HepG2 (cell line): Measurements from ENCODE around the gene PPP1R12B. TPM values are rescaled to one million over a fixed set of nuclear protein-coding genes. Genes with fewer than 3 reads are reported as not detected.
"Not testable (repeated sequence)": the region's sequence is repeated elsewhere in the genome, so short reads cannot be mapped to it uniquely, and the experiment has no call there.

Experiments
- ATAC-seq: fragments of 200-7000 bp; cut with Tn5 transposase; 3 replicates; pipeline ENCODE4 v1.9.1; 2020; ENCODE audit warnings: mild to moderate bottlenecking, moderate library complexity
- BruUV-seq: library from RNA; stranded (reverse); fragments of 400-500 nt; replicated peaks from 2 replicates; lab custom pipeline; 2021; lab: Mats Ljungman, UMichigan
- CTCF ChIA-PET: fragments of 300-600 bp; formaldehyde crosslinking; extraction: SDS; loops from one replicate; lab custom pipeline; 2021; ENCODE audit warnings: low total read pairs, inconsistent platforms, low intra/inter-chr PET ratio; lab: Yijun Ruan, JAX
- POLR2A ChIA-PET: fragments of 350-600 bp; sonication (Branson Sonifier 250); formaldehyde crosslinking; loops from one replicate; lab custom pipeline; 2020; ENCODE audit warnings: antibody characterized with exemption, inconsistent platforms; lab: Yijun Ruan, JAX
- DNase-seq: peaks from one replicate; pipeline ENCODE4 v3.0.0-alpha.2; 2015; ENCODE audit warnings: low spot score
- FAIRE-seq: peaks from 3 replicates; lab custom pipeline; 2011; peaks lifted over from hg19 to GRCh38; lab: Jason Lieb, UNC
- H2AFZ ChIP-seq: one replicate; pipeline ENCODE4 v1.6.1; 2011; ENCODE audit warnings: low read length, inconsistent platforms
- H3K27ac ChIP-seq: fragments of 300-600 bp; 3 replicates; pipeline ENCODE4 v1.8.0; 2011; ENCODE audit warnings: mixed run types, mild to moderate bottlenecking, mixed read lengths, low read length, inconsistent platforms; ENCODE audit not compliant: insufficient read depth; ENCODE audit errors: extremely low read length
- H3K27me3 ChIP-seq, 2 experiments: fragments of 200-600 bp in 1 of 2; 2 replicates in 1 of 2; 3 replicates in 1 of 2; pipeline versions ENCODE4 v1.6.0 to v1.8.0; 2011; ENCODE audit warnings: low read length in 2 of 2, mild to moderate bottlenecking in 2 of 2, moderate library complexity in 2 of 2, inconsistent platforms in 1 of 2; ENCODE audit not compliant: insufficient read depth in 2 of 2, control insufficient read depth in 1 of 2
- H3K36me3 ChIP-seq, 2 experiments: fragments of 200-600 bp in 1 of 2; replicated peaks in 1 of 2; 2 replicates in 1 of 2; 3 replicates in 1 of 2; pipeline versions ENCODE4 v1.5.1 to v1.8.0; 2011; ENCODE audit warnings: low read length in 2 of 2, inconsistent platforms in 1 of 2; ENCODE audit not compliant: insufficient read depth in 2 of 2, control insufficient read depth in 1 of 2
- H3K4me1 ChIP-seq: 2 replicates; pipeline ENCODE4 v1.5.1; 2012; ENCODE audit warnings: low read length, inconsistent platforms; ENCODE audit not compliant: insufficient read depth
- H3K4me2 ChIP-seq: 2 replicates; pipeline ENCODE4 v1.6.0; 2011; ENCODE audit warnings: low read depth, low read length, inconsistent platforms
- H3K4me3 ChIP-seq, 3 experiments: fragments of 200-600 bp in 1 of 3; sonication (generic), shearing (Covaris generic) in 1 of 3; replicated peaks in 1 of 3; 2 replicates each; pipeline ENCODE4 v1.5.1; 2011 to 2016; ENCODE audit warnings: low read length in 3 of 3, inconsistent platforms in 2 of 3, low read depth in 2 of 3, mild to moderate bottlenecking in 2 of 3, control low read depth in 1 of 3, mixed read lengths in 1 of 3; ENCODE audit not compliant: insufficient read depth in 1 of 3
- H3K79me2 ChIP-seq: one replicate; pipeline ENCODE4 v1.6.1; 2011; ENCODE audit warnings: low read length, inconsistent platforms; ENCODE audit not compliant: insufficient read depth
- H3K9ac ChIP-seq: 2 replicates; pipeline ENCODE4 v1.6.0; 2011; ENCODE audit warnings: mild to moderate bottlenecking, low read depth, low read length, inconsistent platforms; ENCODE audit not compliant: insufficient read depth
- H3K9me3 ChIP-seq: 2 replicates; pipeline ENCODE4 v1.5.1; 2012; ENCODE audit warnings: mild to moderate bottlenecking, low read length
- H4K20me1 ChIP-seq: 2 replicates; pipeline ENCODE4 v1.6.0; 2011; ENCODE audit warnings: inconsistent platforms, mild to moderate bottlenecking, low read length, moderate library complexity; ENCODE audit not compliant: insufficient read depth
- DMTF1 ChIP-seq: sonication (generic); formaldehyde crosslinking; IDR thresholded peaks from 2 replicates; pipeline ENCODE4 v1.4.0; 2020; ENCODE audit warnings: mild to moderate bottlenecking, missing genetic modification reagents
- HOXD1 ChIP-seq: sonication (generic); formaldehyde crosslinking; IDR thresholded peaks from 2 replicates; pipeline ENCODE4 v1.5.0; 2020; ENCODE audit warnings: missing genetic modification reagents
- KLF13 ChIP-seq: sonication (generic); formaldehyde crosslinking; IDR thresholded peaks from 2 replicates; pipeline ENCODE4 v1.4.0; 2020; ENCODE audit warnings: mild to moderate bottlenecking, missing genetic modification reagents
- KLF16 ChIP-seq, 2 experiments: sonication (generic) in 1 of 2; formaldehyde crosslinking in 1 of 2; IDR thresholded peaks; 2 replicates each; pipeline versions ENCODE4 v1.6.1 to v1.8.0; 2016 to 2023; ENCODE audit warnings: missing genetic modification reagents in 2 of 2, missing compliant biosample characterization in 1 of 2
- NFIB ChIP-seq: sonication (generic); formaldehyde crosslinking; IDR thresholded peaks from 2 replicates; pipeline ENCODE4 v1.9.0; 2021; ENCODE audit warnings: missing genetic modification reagents, mild to moderate bottlenecking, borderline replicate concordance
- PBX2 ChIP-seq: IDR thresholded peaks from 2 replicates; pipeline ENCODE4 v1.6.1; 2016; ENCODE audit warnings: control low read depth
- POLR2G ChIP-seq: fragments of 200-400 bp; formaldehyde crosslinking; IDR thresholded peaks from 2 replicates; pipeline ENCODE4 v1.6.1; 2018; ENCODE audit warnings: mild to moderate bottlenecking, low read depth, low read length, moderate library complexity
- RARA ChIP-seq: IDR thresholded peaks from 2 replicates; pipeline ENCODE4 v1.6.1; 2016; ENCODE audit warnings: missing genetic modification reagents, missing compliant biosample characterization
- SNAI1 ChIP-seq: sonication (generic); formaldehyde crosslinking; IDR thresholded peaks from 2 replicates; pipeline ENCODE4 v1.5.0; 2020; ENCODE audit warnings: mild to moderate bottlenecking, missing genetic modification reagents, borderline replicate concordance
- TRIM24 ChIP-seq: sonication (generic); formaldehyde crosslinking; IDR thresholded peaks from 2 replicates; pipeline ENCODE4 v1.8.0; 2022; ENCODE audit warnings: mild to moderate bottlenecking, missing genetic modification reagents
- U2AF1 ChIP-seq: fragments of 200-400 bp; formaldehyde crosslinking; optimal IDR thresholded peaks from 2 replicates; pipeline ENCODE3; 2017; ENCODE audit warnings: mild to moderate bottlenecking, low read depth, low read length
- ZNF101 ChIP-seq: sonication (generic); formaldehyde crosslinking; IDR thresholded peaks from 2 replicates; pipeline ENCODE4 v1.4.0; 2020; ENCODE audit warnings: mild to moderate bottlenecking, low read depth, missing genetic modification reagents, borderline replicate concordance
- ZNF225 ChIP-seq: sonication (generic); formaldehyde crosslinking; IDR thresholded peaks from 2 replicates; pipeline ENCODE4 v1.4.0; 2020; ENCODE audit warnings: mild to moderate bottlenecking, missing genetic modification reagents
- ZNF543 ChIP-seq: sonication (generic); formaldehyde crosslinking; IDR thresholded peaks from 2 replicates; pipeline ENCODE4 v1.4.0; 2020; ENCODE audit warnings: mild to moderate bottlenecking, missing genetic modification reagents
- ZNF562 ChIP-seq: sonication (generic); formaldehyde crosslinking; IDR thresholded peaks from 2 replicates; pipeline ENCODE4 v1.8.0; 2022; ENCODE audit warnings: missing genetic modification reagents, borderline replicate concordance
- WGBS: methylation state at CpG from one replicate; pipeline ENCODE4 v1.1.6; 2017; ENCODE audit warnings: low lambda C conversion rate; 5-methylcytosine and 5-hydroxymethylcytosine counted together
- in situ Hi-C: cut with HindIII; loops from 2 replicates; pipeline ENCODE4 v1.10.0; 2017; ENCODE audit warnings: low pct_unique_long_range_greater_than_20kb; ENCODE audit not compliant: extremely low pct_ligation_motif_present
- intact Hi-C: fragments of 100-400 bp; cut with micrococcal nuclease; formaldehyde crosslinking; loops from one replicate; pipeline ENCODE4 v1.10.0; 2022; ENCODE audit not compliant: unreplicated experiment
- polyA plus RNA-seq, 8 experiments: library from polyadenylated mRNA; depleted of rRNA in 3 of 8; stranded (reverse) in 7 of 8; unstranded in 1 of 8; fragments of >200 nt; fragmentation: Illumina TruSeq in 4 of 8; extraction: Trizol in 4 of 8; gene quantifications; 2 replicates each; pipeline versions ENCODE4 v1.2.1 to v1.2.3, GENCODE V29; 2011 to 2016; ENCODE audit warnings: low read depth in 4 of 8, missing spikeins in 1 of 8, mixed read lengths in 1 of 8; ENCODE audit not compliant: insufficient read depth in 1 of 8
- total RNA-seq, 5 experiments: library from RNA; depleted of rRNA; stranded (reverse); fragments of >200 nt; fragmentation: Illumina TruSeq; extraction: Trizol; gene quantifications; 2 replicates each; pipeline ENCODE4 v1.2.3, GENCODE V29; 2016; ENCODE audit warnings: low read depth in 1 of 5
- TF ChIP-seq, protein P1 (sequence below): sonication (generic); formaldehyde crosslinking; IDR thresholded peaks from 2 replicates; pipeline ENCODE4 v1.4.0; 2020; ENCODE audit warnings: missing genetic modification reagents

PPP1R12B gene
- total and polyA plus RNA-seq, 2 of the 13 experiments (the other 11 are each of a cell fraction or from before 2014, with no cell fraction given), result 12.0 to 13.6 TPM

DNA sequence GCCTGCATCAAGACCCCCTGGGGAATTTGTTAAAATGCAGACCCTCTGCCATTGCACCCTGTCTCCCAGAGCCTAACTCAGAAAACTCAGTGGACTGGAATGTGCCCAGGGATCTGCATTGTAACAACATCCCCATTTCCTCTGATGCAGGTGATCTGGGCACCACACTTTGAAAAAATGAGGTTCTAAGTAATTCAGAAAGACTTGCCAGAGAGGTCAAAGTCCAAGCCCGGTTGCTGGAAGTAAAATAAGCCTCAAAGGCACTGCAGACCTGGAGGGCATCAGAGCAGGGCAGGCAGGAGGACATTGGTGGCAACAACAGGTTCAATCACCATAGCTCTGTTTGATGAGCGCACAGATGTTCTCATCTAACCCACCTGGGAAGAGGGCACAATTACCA, 271.0 kb downstream of the PPP1R12B start:
- H3K36me3 ChIP-seq, result no peaks in the 10 kb centered on the region
- no peak overlapping the region for H2AFZ ChIP-seq
- no peak overlapping the region for H3K27ac ChIP-seq
- BruUV-seq, result no TSS peak
- H3K4me2 ChIP-seq, result no peak overlapping the region
- in situ Hi-C loops (no loop called here), intact Hi-C loops (no loop called here)
- H3K9me3 ChIP-seq, result no peaks in the 10 kb centered on the region
- H4K20me1 ChIP-seq, result no peaks in the 10 kb centered on the region
- DNase-seq, result no peak
- H3K4me1 ChIP-seq, result peaks cover 18% of the 10 kb centered on the region
- TF ChIP-seq KLF16 (CRISPR knock-in tag; IDR thresholded peaks at IDR 0.05) (no peak), SNAI1 (CRISPR knock-in tag) (no peak), TRIM24 (CRISPR knock-in tag) (no peak), PBX2 (no peak), NFIB (CRISPR knock-in tag) (no peak), HOXD1 (no peak), DMTF1 (CRISPR knock-in tag) (no peak), U2AF1 (no peak), KLF13 (CRISPR knock-in tag) (no peak), ZNF543 (CRISPR knock-in tag) (no peak), ZNF562 (CRISPR knock-in tag) (no peak), POLR2G (no peak), ZNF225 (CRISPR knock-in tag) (no peak), RARA (no peak), ZNF101 (CRISPR knock-in tag) (no peak)
- TF ChIP-seq, protein P1, sequence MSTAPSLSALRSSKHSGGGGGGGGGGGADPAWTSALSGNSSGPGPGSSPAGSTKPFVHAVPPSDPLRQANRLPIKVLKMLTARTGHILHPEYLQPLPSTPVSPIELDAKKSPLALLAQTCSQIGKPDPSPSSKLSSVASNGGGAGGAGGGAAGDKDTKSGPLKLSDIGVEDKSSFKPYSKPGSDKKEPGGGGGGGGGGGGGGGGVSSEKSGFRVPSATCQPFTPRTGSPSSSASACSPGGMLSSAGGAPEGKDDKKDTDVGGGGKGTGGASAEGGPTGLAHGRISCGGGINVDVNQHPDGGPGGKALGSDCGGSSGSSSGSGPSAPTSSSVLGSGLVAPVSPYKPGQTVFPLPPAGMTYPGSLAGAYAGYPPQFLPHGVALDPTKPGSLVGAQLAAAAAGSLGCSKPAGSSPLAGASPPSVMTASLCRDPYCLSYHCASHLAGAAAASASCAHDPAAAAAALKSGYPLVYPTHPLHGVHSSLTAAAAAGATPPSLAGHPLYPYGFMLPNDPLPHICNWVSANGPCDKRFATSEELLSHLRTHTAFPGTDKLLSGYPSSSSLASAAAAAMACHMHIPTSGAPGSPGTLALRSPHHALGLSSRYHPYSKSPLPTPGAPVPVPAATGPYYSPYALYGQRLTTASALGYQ, result no peak
- TF ChIP-seq, all 625 proteins: peak for 0
- ATAC-seq (no peak), FAIRE-seq (no peak)
- 0% methylated on average over 1 of the region's 2 CpGs for WGBS
- H3K9ac ChIP-seq, result no peak overlapping the region
- ChIA-PET CTCF (no interaction called here), POLR2A (no interaction called here)
- no peaks in the 10 kb centered on the region for H3K79me2 ChIP-seq
- H3K4me3 ChIP-seq, result no peak overlapping the region
- H3K27me3 ChIP-seq, result no peaks in the 10 kb centered on the region; a peak in 2 of 5 replicates

DNA sequence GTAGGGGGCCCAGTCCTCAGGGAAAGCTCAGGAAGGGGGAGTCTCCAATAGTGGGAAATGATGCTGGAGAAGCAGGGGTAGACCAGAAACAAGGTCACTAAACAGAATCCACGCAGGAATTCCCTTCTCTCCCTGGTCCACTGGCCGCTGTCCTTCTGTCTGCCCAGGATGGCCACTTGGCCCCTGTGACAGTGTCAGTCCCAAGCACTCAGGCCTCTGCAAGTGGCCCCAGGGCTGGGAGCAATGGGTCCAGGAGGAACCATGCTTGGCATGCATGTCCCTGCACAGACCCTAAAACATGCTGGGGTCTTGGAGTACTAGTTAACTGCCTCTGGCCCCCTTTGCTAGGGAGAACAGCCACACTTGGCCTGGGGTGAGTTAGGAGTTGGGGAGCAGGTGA, 271.5 kb downstream of the PPP1R12B start:
- H3K4me2 ChIP-seq, FAIRE-seq, H3K36me3 ChIP-seq, intact Hi-C loops, H2AFZ ChIP-seq, POLR2A ChIA-PET, H3K27ac ChIP-seq, BruUV-seq, DNase-seq, H3K9me3 ChIP-seq, H3K27me3 ChIP-seq, ATAC-seq, H3K9ac ChIP-seq, CTCF ChIA-PET, H3K79me2 ChIP-seq, H3K4me3 ChIP-seq, H4K20me1 ChIP-seq, in situ Hi-C loops: not testable (repeated sequence)
- H3K4me1 ChIP-seq, result peaks cover 20% of the 10 kb centered on the region
- WGBS, result no CpG with 5 or more reads among the region's 2 CpGs
